Measurements from ENCODE around the gene DMD. TPM values are rescaled to one million over a fixed set of nuclear protein-coding genes. Genes with fewer than 3 reads are reported as not detected.

DMD gene
- total RNA-seq, 1 experiment from 2014 or later: 47.2 TPM

DNA sequence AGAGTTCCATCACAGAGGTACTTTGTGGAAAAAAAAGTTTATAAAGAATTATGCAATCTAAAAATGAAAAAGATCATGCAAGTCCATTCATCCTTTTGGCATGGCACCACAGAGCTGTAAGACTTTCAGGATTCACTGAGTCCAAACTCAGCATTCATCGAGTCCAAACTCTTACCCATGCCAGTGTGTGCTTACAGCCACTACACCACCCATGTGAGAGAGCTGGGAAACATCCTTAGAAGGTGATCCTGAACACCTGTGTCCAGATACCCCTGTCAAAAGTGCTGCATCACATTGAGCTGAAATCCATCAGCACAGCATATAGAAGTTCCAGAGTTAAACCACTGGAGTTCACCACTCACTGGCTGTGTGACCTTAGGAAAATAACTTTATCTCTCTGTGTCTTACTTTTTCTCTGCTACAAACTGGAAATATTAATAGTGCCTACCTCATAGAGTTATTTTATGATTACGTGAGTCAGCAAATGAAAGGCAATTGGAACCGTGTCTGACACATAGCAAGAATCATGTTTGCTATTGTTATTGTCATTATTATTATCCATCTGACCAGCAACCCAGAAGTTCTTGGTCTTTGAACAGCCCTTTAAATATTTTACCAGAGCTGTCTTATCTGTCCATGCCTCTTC, 2024.5 kb downstream of the DMD start:
- Mint-ChIP-seq H3K4me3 (ENCODE audit: unreplicated experiment) (no peak overlapping the region), H3K4me1 (ENCODE audit: low read depth, unreplicated experiment) (peaks cover 6% of the 10 kb centered on the region), H3K27ac (ENCODE audit: unreplicated experiment) (no peak overlapping the region), H3K9me3 (ENCODE audit: unreplicated experiment) (no peaks in the 10 kb centered on the region), H3K36me3 (ENCODE audit: insufficient read depth, unreplicated experiment) (peaks cover 25% of the 10 kb centered on the region), H3K27me3 (ENCODE audit: insufficient read depth, unreplicated experiment) (no peaks in the 10 kb centered on the region)
- no peak for DNase-seq
- no peaks in the 10 kb centered on the region for H3K9me3 ChIP-seq
- no peaks in the 10 kb centered on the region for H3K4me1 ChIP-seq
- intact Hi-C loops (cut with micrococcal nuclease; ENCODE audit: unreplicated experiment): no loop called here
- no peaks in the 10 kb centered on the region for H3K27me3 ChIP-seq (replicated peaks; ENCODE audit: control insufficient read depth, insufficient read depth, low read length)
- no peaks in the 10 kb centered on the region for H3K36me3 ChIP-seq (ENCODE audit: control insufficient read depth, insufficient read depth, low read length)
- no TSS peak for BruUV-seq (replicated peaks)
- TF ChIP-seq, protein P1, sequence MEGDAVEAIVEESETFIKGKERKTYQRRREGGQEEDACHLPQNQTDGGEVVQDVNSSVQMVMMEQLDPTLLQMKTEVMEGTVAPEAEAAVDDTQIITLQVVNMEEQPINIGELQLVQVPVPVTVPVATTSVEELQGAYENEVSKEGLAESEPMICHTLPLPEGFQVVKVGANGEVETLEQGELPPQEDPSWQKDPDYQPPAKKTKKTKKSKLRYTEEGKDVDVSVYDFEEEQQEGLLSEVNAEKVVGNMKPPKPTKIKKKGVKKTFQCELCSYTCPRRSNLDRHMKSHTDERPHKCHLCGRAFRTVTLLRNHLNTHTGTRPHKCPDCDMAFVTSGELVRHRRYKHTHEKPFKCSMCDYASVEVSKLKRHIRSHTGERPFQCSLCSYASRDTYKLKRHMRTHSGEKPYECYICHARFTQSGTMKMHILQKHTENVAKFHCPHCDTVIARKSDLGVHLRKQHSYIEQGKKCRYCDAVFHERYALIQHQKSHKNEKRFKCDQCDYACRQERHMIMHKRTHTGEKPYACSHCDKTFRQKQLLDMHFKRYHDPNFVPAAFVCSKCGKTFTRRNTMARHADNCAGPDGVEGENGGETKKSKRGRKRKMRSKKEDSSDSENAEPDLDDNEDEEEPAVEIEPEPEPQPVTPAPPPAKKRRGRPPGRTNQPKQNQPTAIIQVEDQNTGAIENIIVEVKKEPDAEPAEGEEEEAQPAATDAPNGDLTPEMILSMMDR (IDR thresholded peaks at IDR 0.05; ENCODE audit: insufficient read depth in 1 of 2, low read depth in 1 of 2, low read length in 1 of 2, severe bottlenecking in 1 of 2, unreplicated experiment in 1 of 2): no peak
- CTCF ChIA-PET: no interaction called here
- H3K4me3 ChIP-seq (ENCODE audit: low read depth, low read length): no peak overlapping the region
- POLR2A ChIA-PET: no interaction called here

DNA sequence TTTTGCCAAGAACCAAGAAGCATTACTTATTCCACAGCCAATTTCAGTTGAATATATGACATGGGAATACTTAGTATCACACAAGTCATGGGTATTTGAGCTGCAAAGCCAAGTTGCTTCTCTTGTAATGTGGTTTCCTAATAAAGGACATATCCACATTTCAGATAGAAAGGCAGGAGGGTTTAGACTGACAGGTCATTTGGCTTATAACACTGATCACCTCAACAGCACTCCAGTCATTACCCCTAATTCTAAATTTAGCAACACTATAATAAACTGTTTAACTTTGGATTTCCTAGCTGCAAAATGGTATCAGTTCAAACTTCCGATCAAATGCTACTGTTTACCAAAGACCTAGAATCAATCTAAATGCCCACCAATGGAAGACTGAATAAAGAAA, 2025.5 kb downstream of the DMD start:
- Mint-ChIP-seq H3K4me1 (ENCODE audit: low read depth, unreplicated experiment) (peaks cover 6% of the 10 kb centered on the region), H3K36me3 (ENCODE audit: insufficient read depth, unreplicated experiment) (peaks cover 25% of the 10 kb centered on the region), H3K27ac (ENCODE audit: unreplicated experiment) (no peak overlapping the region), H3K9me3 (ENCODE audit: unreplicated experiment) (no peaks in the 10 kb centered on the region), H3K4me3 (ENCODE audit: unreplicated experiment) (no peak overlapping the region), H3K27me3 (ENCODE audit: insufficient read depth, unreplicated experiment) (no peaks in the 10 kb centered on the region)
- H3K36me3 ChIP-seq (ENCODE audit: control insufficient read depth, insufficient read depth, low read length): no peaks in the 10 kb centered on the region
- DNase-seq: no peak
- ChIA-PET CTCF (no interaction called here), POLR2A (no interaction called here)
- H3K27me3 ChIP-seq (replicated peaks; ENCODE audit: control insufficient read depth, insufficient read depth, low read length): no peaks in the 10 kb centered on the region
- H3K4me1 ChIP-seq: no peaks in the 10 kb centered on the region
- no peak overlapping the region for H3K4me3 ChIP-seq (ENCODE audit: low read depth, low read length)
- H3K9me3 ChIP-seq: no peaks in the 10 kb centered on the region
- TF ChIP-seq, protein P1 (IDR thresholded peaks at IDR 0.05; ENCODE audit: insufficient read depth in 1 of 2, low read depth in 1 of 2, low read length in 1 of 2, severe bottlenecking in 1 of 2, unreplicated experiment in 1 of 2): no peak
- intact Hi-C loops (cut with micrococcal nuclease; ENCODE audit: unreplicated experiment): no loop called here
- BruUV-seq (replicated peaks): no TSS peak

DNA sequence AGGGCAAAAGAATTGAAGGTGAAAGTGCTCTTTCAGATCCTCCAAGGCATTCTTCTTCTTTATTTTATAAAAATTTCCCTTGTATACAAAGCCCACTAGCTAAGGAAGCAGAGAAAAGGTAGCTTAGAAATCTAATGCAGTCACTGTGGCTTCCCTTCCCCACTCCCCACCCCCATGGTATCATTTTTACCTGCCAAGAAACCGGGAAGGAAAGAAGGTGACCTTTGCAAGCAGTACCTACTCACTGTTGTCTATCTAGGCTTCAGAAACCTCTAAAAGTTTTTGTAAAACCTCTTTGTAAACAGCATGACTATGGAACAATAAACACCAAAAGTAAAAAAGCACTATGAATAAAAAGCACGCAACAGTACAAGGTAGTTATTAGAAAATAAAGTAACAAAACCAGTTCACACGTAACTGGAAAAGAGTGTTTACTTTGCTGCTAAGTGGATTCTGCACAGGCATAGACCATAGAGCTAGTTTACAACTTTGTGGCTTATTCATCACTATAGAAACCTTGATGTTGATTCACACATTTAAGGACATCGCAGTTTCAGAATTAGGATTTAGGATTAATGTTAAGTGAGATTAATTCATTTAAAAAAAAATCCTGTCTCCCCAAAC, 2029.9 kb downstream of the DMD start:
- Histone ChIP-seq H3K27me3 (replicated peaks; ENCODE audit: control insufficient read depth, insufficient read depth, low read length) (no peaks in the 10 kb centered on the region), H3K9me3 (no peaks in the 10 kb centered on the region), H3K4me1 (no peaks in the 10 kb centered on the region), H3K4me3 (ENCODE audit: low read depth, low read length) (no peak overlapping the region), H3K36me3 (ENCODE audit: control insufficient read depth, insufficient read depth, low read length) (no peaks in the 10 kb centered on the region)
- Mint-ChIP-seq H3K36me3 (ENCODE audit: insufficient read depth, unreplicated experiment) (peaks cover 28% of the 10 kb centered on the region), H3K27me3 (ENCODE audit: insufficient read depth, unreplicated experiment) (no peaks in the 10 kb centered on the region), H3K4me1 (ENCODE audit: low read depth, unreplicated experiment) (no peaks in the 10 kb centered on the region), H3K27ac (ENCODE audit: unreplicated experiment) (no peak overlapping the region), H3K9me3 (ENCODE audit: unreplicated experiment) (no peaks in the 10 kb centered on the region), H3K4me3 (ENCODE audit: unreplicated experiment) (no peak overlapping the region)
- no TSS peak for BruUV-seq (replicated peaks)
- DNase-seq: no peak
- intact Hi-C loops (cut with micrococcal nuclease; ENCODE audit: unreplicated experiment): no loop called here
- ChIA-PET CTCF (no interaction called here), POLR2A (no interaction called here)
- TF ChIP-seq, protein P1 (IDR thresholded peaks at IDR 0.05; ENCODE audit: insufficient read depth in 1 of 2, low read depth in 1 of 2, low read length in 1 of 2, severe bottlenecking in 1 of 2, unreplicated experiment in 1 of 2): no peak

All from Caco-2 (cell line).